ENCODE results near the gene IL19.
A peak's percentile ranks its signal among the peaks of the same experiment; 100 is the strongest.

Gene IL19

GRCh38 chr1:206863266-206863665 is 92.7 kb downstream of the IL19 start:
- WGBS: 79% methylated on average over 1 of the region's 1 CpG
- Histone ChIP-seq H3K4me3 (ENCODE audit: insufficient read depth in 1 of 2, low read depth in 1 of 2, low read length in 2 of 2) (no peak overlapping the region), H4K8ac (ENCODE audit: low read length) (no peak overlapping the region)

GRCh38 chr1:206864939-206865671 is 94.5 kb downstream of the IL19 start, which contains the start of gene IL20:
Gene IL20 (plus strand): TSS chr1:206865623. CDS start chr1:206865853, 230 bp downstream.
- no peak within 1 kb of the TSS for H2BK120ac ChIP-seq (ENCODE audit: low read depth, low read length)
- H2BK12ac ChIP-seq (ENCODE audit: low read length in 2 of 2): no peak within 1 kb of the TSS
- no peak within 1 kb of the TSS for H3K4me3 ChIP-seq (ENCODE audit: insufficient read depth in 1 of 2, low read depth in 1 of 2, low read length in 2 of 2)
- no peak within 1 kb of the TSS for H2BK5ac ChIP-seq (ENCODE audit: low read depth, low read length, poor library complexity, severe bottlenecking)
- H2BK15ac ChIP-seq (ENCODE audit: low read depth, poor library complexity, severe bottlenecking): no peak within 1 kb of the TSS
- 52% methylated on average over 19 of the region's 19 CpGs for WGBS
- H2AFZ ChIP-seq (ENCODE audit: low read depth, low read length): no peak within 1 kb of the TSS
- peaks cover 8 to 46% of the 10 kb centered on the region in 2 experiments for H3K27me3 ChIP-seq (ENCODE audit: control insufficient read depth in 1 of 2, insufficient read depth in 1 of 2, low read length in 2 of 2)
- peak; percentile 64 for DNase-seq
- no peak within 1 kb of the TSS for H3K4me2 ChIP-seq (ENCODE audit: low read length, poor library complexity, severe bottlenecking)
- H3K18ac ChIP-seq (ENCODE audit: low read depth in 1 of 2, low read length in 2 of 2): no peak within 1 kb of the TSS
- no peaks in the 10 kb centered on the region for H3K4me1 ChIP-seq (ENCODE audit: control insufficient read depth, insufficient read depth, low read depth, low read length)
- H3K9ac ChIP-seq (ENCODE audit: low read length): no peak within 1 kb of the TSS
- no peak within 1 kb of the TSS for H4K91ac ChIP-seq (ENCODE audit: low read length)
- H2AK5ac ChIP-seq (ENCODE audit: low read length, severe bottlenecking): no peak within 1 kb of the TSS
- H3K27ac ChIP-seq (ENCODE audit: low read length, poor library complexity, severe bottlenecking): no peak within 1 kb of the TSS
- H3K14ac ChIP-seq (ENCODE audit: low read length in 2 of 2): no peak within 1 kb of the TSS
- H3K36me3 ChIP-seq (ENCODE audit: control insufficient read depth in 1 of 2, insufficient read depth in 2 of 2, low read depth in 1 of 2, low read length in 2 of 2): no peaks in the 10 kb centered on the region
- H3K9me3 ChIP-seq (ENCODE audit: control insufficient read depth, low read length): no peaks in the 10 kb centered on the region
- H3K23ac ChIP-seq (ENCODE audit: low read length in 2 of 2): no peak within 1 kb of the TSS
- H4K8ac ChIP-seq (ENCODE audit: low read length): no peak within 1 kb of the TSS
- H3K4ac ChIP-seq (ENCODE audit: low read depth in 1 of 2, low read length in 2 of 2): no peak within 1 kb of the TSS
- no peaks in the 10 kb centered on the region for H3K79me1 ChIP-seq (replicated peaks; ENCODE audit: low read length, poor library complexity, severe bottlenecking)

More at GRCh38 chr1:206863266-206863665, 92.7 kb downstream of the IL19 start:
- Histone ChIP-seq H3K27me3 (ENCODE audit: control insufficient read depth in 1 of 2, insufficient read depth in 1 of 2, low read length in 2 of 2) (peaks cover 22 to 49% of the 10 kb centered on the region in 2 experiments), H2AFZ (ENCODE audit: low read depth, low read length) (no peak overlapping the region), H3K27ac (ENCODE audit: low read length, poor library complexity, severe bottlenecking) (no peak overlapping the region), H3K79me1 (replicated peaks; ENCODE audit: low read length, poor library complexity, severe bottlenecking) (no peaks in the 10 kb centered on the region), H2BK12ac (ENCODE audit: low read length in 2 of 2) (no peak overlapping the region), H3K36me3 (ENCODE audit: control insufficient read depth in 1 of 2, insufficient read depth in 2 of 2, low read depth in 1 of 2, low read length in 2 of 2) (no peaks in the 10 kb centered on the region), H2BK5ac (ENCODE audit: low read depth, low read length, poor library complexity, severe bottlenecking) (no peak overlapping the region), H2BK15ac (ENCODE audit: low read depth, poor library complexity, severe bottlenecking) (no peak overlapping the region), H2AK5ac (ENCODE audit: low read length, severe bottlenecking) (no peak overlapping the region), H3K14ac (ENCODE audit: low read length in 2 of 2) (no peak overlapping the region), H3K9me3 (ENCODE audit: control insufficient read depth, low read length) (no peaks in the 10 kb centered on the region), H3K23ac (ENCODE audit: low read length in 2 of 2) (no peak overlapping the region), H3K4me2 (ENCODE audit: low read length, poor library complexity, severe bottlenecking) (no peak overlapping the region), H2BK120ac (ENCODE audit: low read depth, low read length) (no peak overlapping the region), H4K91ac (ENCODE audit: low read length) (no peak overlapping the region), H3K4ac (ENCODE audit: low read depth in 1 of 2, low read length in 2 of 2) (no peak overlapping the region), H3K9ac (ENCODE audit: low read length) (no peak overlapping the region), H3K4me1 (ENCODE audit: control insufficient read depth, insufficient read depth, low read depth, low read length) (no peaks in the 10 kb centered on the region), H3K18ac (ENCODE audit: low read depth in 1 of 2, low read length in 2 of 2) (no peak overlapping the region)
- DNase-seq: no peak

GRCh38 chr1:206866062-206866461 is 95.5 kb downstream of the IL19 start:
- Histone ChIP-seq H2BK15ac (ENCODE audit: low read depth, poor library complexity, severe bottlenecking) (no peak overlapping the region), H2AFZ (ENCODE audit: low read depth, low read length) (no peak overlapping the region), H2BK5ac (ENCODE audit: low read depth, low read length, poor library complexity, severe bottlenecking) (no peak overlapping the region), H3K79me1 (replicated peaks; ENCODE audit: low read length, poor library complexity, severe bottlenecking) (no peaks in the 10 kb centered on the region), H3K4me3 (ENCODE audit: insufficient read depth in 1 of 2, low read depth in 1 of 2, low read length in 2 of 2) (no peak overlapping the region), H3K27ac (ENCODE audit: low read length, poor library complexity, severe bottlenecking) (no peak overlapping the region), H3K27me3 (ENCODE audit: control insufficient read depth in 1 of 2, insufficient read depth in 1 of 2, low read length in 2 of 2) (peaks cover 6 to 45% of the 10 kb centered on the region in 2 experiments), H3K9ac (ENCODE audit: low read length) (no peak overlapping the region), H3K4me2 (ENCODE audit: low read length, poor library complexity, severe bottlenecking) (no peak overlapping the region), H2BK12ac (ENCODE audit: low read length in 2 of 2) (no peak overlapping the region), H3K36me3 (ENCODE audit: control insufficient read depth in 1 of 2, insufficient read depth in 2 of 2, low read depth in 1 of 2, low read length in 2 of 2) (no peaks in the 10 kb centered on the region), H3K23ac (ENCODE audit: low read length in 2 of 2) (no peak overlapping the region), H4K8ac (ENCODE audit: low read length) (no peak overlapping the region), H3K4me1 (ENCODE audit: control insufficient read depth, insufficient read depth, low read depth, low read length) (no peaks in the 10 kb centered on the region), H2BK120ac (ENCODE audit: low read depth, low read length) (no peak overlapping the region), H2AK5ac (ENCODE audit: low read length, severe bottlenecking) (no peak overlapping the region), H3K9me3 (ENCODE audit: control insufficient read depth, low read length) (no peaks in the 10 kb centered on the region), H4K91ac (ENCODE audit: low read length) (no peak overlapping the region), H3K18ac (ENCODE audit: low read depth in 1 of 2, low read length in 2 of 2) (no peak overlapping the region), H3K14ac (ENCODE audit: low read length in 2 of 2) (no peak overlapping the region), H3K4ac (ENCODE audit: low read depth in 1 of 2, low read length in 2 of 2) (no peak overlapping the region)
- peak; percentile 55 for DNase-seq
- WGBS: 75% methylated on average over 1 of the region's 2 CpGs

GRCh38 chr1:206867239-206867638 is 96.7 kb downstream of the IL19 start:
- Histone ChIP-seq H2BK15ac (ENCODE audit: low read depth, poor library complexity, severe bottlenecking) (no peak overlapping the region), H3K4me3 (ENCODE audit: insufficient read depth in 1 of 2, low read depth in 1 of 2, low read length in 2 of 2) (no peak overlapping the region), H3K23ac (ENCODE audit: low read length in 2 of 2) (no peak overlapping the region), H2BK12ac (ENCODE audit: low read length in 2 of 2) (no peak overlapping the region), H3K36me3 (ENCODE audit: control insufficient read depth in 1 of 2, insufficient read depth in 2 of 2, low read depth in 1 of 2, low read length in 2 of 2) (no peaks in the 10 kb centered on the region), H2BK120ac (ENCODE audit: low read depth, low read length) (no peak overlapping the region), H4K91ac (ENCODE audit: low read length) (no peak overlapping the region), H3K4ac (ENCODE audit: low read depth in 1 of 2, low read length in 2 of 2) (no peak overlapping the region), H3K9me3 (ENCODE audit: control insufficient read depth, low read length) (no peaks in the 10 kb centered on the region), H3K14ac (ENCODE audit: low read length in 2 of 2) (no peak overlapping the region), H3K4me2 (ENCODE audit: low read length, poor library complexity, severe bottlenecking) (no peak overlapping the region), H3K79me1 (replicated peaks; ENCODE audit: low read length, poor library complexity, severe bottlenecking) (no peaks in the 10 kb centered on the region), H3K27me3 (ENCODE audit: control insufficient read depth in 1 of 2, insufficient read depth in 1 of 2, low read length in 2 of 2) (peaks cover 3 to 40% of the 10 kb centered on the region in 2 experiments), H3K18ac (ENCODE audit: low read depth in 1 of 2, low read length in 2 of 2) (no peak overlapping the region), H2BK5ac (ENCODE audit: low read depth, low read length, poor library complexity, severe bottlenecking) (no peak overlapping the region), H2AK5ac (ENCODE audit: low read length, severe bottlenecking) (no peak overlapping the region), H3K4me1 (ENCODE audit: control insufficient read depth, insufficient read depth, low read depth, low read length) (no peaks in the 10 kb centered on the region), H3K9ac (ENCODE audit: low read length) (no peak overlapping the region), H2AFZ (ENCODE audit: low read depth, low read length) (no peak overlapping the region), H3K27ac (ENCODE audit: low read length, poor library complexity, severe bottlenecking) (no peak overlapping the region), H4K8ac (ENCODE audit: low read length) (no peak overlapping the region)
- 83% methylated on average over 1 of the region's 1 CpG for WGBS
- no peak for DNase-seq
